GM04504 (cell line): ENCODE data around the gene ZIC3.
"Not testable (repeated sequence)": the region's sequence is repeated elsewhere in the genome, so short reads cannot be mapped to it uniquely, and the experiment has no call there.

ENCODE experiments used
- DNase-seq: peaks from one replicate; pipeline ENCODE4 v3.0.0-alpha.2; 2012; ENCODE audit warnings: low read depth

The ZIC3 gene

GRCh38 chrX:137565921-137566745 lies at the start of gene ZIC3:
Gene ZIC3, plus strand, starts transcription at chrX:137566127. Its CDS starts 565 bp downstream, at chrX:137566692.
- no peak for DNase-seq

- no peak for DNase-seq
Measured at GRCh38 chrX:137519459-137519858, 46.5 kb upstream of the ZIC3 start.

DNA sequence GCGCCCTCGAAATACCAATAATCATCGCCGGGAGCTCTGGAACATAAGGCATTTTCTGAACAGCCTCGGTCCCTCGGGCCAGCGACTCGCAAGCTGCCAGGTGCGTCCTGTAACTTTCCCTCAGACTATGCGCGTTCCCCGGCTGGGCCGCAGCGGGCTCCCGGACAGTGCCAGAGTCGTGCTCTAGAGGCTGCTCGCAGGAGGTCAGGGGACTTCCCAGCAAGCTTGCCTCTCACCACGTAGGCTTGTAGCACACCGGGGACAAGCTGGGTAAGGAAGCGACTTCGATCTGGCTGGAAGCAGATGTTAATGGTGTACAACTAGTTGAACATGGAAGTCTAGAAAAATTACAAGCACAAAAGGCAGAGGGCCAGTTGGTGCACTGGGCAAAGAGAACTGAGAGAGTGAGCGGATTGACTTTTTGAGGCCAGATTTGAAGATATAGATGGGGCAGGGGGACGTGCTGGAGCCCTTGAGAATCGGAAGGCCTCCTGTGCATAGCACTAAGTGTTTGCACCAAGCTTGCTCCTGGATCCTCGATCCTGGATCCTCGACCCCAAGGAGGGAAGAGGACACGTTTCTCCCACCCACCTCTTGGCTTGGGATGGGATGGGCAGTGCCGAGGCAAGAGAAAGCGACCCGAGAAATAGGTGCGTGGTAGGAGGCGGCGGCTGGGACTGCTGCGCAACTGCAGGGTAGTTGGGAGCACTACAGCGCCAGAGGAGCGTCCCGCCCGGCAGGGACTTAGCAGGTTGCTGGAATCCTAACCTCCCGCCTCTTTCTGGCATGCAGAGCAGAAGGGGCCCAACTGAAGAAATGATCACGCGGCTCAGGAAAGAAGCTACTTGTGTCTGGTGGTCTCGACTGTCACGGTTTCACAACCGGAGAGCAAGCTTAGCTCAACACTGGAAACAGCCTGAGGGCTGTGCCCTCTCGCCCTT lies 19.9 kb upstream of the ZIC3 start:
- no peak for DNase-seq

- no peak for DNase-seq
Measured at GRCh38 chrX:137547291-137547690, 18.6 kb upstream of the ZIC3 start.

- DNase-seq: no peak
Measured at GRCh38 chrX:137548261-137548660, 17.7 kb upstream of the ZIC3 start.

DNA sequence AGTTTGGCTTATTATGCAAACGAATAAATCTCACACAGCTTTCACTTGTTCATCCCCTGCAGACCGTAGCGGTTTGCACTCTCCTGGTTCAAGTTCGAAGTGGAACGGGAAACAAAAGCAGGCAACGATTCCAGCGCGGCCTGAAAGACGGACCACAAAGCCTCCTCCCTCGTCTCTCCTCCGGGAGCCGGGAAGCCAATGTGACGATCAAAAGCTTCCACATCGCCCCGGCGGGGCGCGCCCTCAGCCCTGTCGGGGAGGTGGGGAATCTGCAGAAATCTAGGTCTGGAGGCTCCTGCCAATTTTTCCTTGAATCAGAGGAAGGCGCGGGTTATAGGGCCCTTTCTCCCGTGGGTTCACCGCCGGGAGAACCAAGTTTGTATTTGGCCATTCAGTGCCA lies 16.9 kb upstream of the ZIC3 start:
- DNase-seq: no peak

- no peak for DNase-seq
Measured at GRCh38 chrX:137549851-137550664, 15.9 kb upstream of the ZIC3 start.

GRCh38 chrX:137550665-137551261 lies 15.2 kb upstream of the ZIC3 start:
- no peak for DNase-seq

GRCh38 chrX:137552098-137552497 lies 13.8 kb upstream of the ZIC3 start:
- not testable (repeated sequence) for DNase-seq

- DNase-seq: no peak
Measured at GRCh38 chrX:137562096-137562495, 3.8 kb upstream of the ZIC3 start.

DNA sequence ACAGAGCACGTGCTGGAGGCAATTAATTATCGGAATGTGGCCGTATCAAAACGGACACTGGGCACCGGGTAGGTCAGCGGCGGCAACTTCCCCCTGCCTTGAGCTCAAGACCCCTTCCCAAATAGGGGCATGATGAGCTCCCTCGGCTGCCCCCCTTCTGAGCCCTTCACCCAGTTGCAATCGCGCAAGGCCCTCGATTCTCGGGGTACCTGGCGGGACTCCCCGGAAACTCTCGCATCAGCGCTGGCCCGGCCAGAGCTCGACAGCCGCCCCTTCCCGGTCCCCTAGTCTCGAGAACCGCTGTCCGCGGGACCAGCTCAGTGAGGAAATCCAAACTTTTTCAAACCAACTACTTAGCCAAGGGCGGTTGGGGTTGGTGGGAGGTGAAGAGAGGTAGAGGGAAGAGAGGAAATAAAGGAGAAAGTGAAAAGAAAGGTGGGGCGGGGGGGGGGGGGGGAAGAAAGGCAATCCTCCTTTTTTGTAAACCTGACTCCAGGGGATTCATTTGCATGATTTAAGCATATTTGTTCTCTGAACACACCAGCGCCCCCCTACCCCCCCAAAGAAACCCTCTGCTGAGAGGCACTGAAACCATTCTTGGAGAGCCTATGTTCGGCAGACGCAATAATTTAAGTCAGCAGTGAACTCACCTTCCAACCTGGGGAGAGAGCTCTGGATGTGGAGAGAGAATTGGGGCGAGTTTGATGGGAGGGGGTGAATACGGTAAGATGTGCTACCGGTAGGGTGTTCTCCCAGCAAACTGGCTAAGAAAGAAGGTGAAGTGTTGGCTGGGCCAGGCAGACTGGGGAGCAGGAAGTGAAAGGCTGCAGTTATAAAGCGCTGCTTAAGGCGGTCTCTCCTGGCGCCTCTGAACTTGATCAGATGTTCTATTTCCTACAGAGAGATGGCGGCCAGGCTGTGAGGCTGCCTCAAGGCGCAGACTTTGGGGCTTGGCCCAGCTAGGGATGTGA lies 2.0 kb upstream of the ZIC3 start:
- no peak for DNase-seq

DNA sequence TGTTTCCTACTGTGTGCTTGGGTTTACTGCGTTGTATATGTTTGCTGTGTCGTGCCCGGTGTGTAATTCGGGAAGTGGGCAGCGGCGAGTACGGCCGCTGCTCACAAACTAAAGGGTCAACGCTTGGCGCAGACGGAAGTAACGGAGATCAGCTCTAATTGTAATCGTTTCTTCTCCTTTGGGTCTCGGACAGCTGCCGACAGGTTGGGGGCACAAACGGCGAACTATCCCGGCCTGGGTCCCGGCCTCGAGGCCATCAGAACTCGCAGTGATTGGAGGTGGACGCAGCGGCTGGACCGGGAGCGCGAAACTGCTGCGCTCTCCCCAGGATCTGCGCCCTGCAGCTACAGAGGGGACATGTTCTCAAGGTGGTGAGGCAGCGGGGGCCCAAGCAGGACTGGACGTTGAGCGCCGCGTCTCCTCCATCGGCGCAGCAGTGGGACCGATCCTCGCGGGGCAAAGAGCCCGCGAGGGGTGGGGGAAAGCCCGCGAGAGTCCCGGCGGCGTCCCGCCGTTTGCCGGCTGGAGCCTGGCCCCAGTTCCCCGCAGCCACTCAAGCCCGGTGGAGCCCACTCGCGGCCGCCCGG lies 516 bp upstream of the ZIC3 start:
- no peak for DNase-seq

DNA sequence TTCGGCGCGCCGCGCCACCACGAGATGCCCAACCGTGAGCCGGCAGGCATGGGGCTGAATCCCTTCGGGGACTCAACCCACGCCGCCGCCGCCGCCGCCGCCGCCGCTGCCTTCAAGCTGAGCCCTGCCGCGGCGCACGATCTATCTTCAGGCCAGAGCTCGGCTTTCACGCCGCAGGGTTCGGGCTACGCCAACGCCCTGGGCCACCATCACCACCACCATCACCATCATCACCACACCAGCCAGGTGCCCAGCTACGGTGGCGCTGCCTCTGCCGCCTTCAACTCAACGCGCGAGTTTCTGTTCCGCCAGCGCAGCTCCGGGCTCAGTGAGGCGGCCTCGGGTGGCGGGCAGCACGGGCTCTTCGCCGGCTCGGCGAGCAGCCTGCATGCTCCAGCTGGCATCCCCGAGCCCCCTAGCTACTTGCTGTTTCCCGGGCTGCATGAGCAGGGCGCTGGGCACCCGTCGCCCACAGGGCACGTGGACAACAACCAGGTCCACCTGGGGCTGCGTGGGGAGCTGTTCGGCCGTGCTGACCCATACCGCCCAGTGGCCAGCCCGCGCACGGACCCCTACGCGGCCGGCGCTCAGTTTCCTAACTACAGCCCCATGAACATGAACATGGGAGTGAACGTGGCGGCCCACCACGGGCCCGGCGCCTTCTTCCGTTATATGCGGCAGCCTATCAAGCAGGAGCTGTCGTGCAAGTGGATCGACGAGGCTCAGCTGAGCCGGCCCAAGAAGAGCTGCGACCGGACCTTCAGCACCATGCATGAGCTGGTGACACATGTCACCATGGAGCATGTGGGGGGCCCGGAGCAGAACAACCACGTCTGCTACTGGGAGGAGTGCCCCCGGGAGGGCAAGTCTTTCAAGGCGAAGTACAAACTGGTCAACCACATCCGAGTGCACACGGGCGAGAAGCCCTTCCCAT lies 1.1 kb downstream of the ZIC3 start:
- no peak for DNase-seq

DNA sequence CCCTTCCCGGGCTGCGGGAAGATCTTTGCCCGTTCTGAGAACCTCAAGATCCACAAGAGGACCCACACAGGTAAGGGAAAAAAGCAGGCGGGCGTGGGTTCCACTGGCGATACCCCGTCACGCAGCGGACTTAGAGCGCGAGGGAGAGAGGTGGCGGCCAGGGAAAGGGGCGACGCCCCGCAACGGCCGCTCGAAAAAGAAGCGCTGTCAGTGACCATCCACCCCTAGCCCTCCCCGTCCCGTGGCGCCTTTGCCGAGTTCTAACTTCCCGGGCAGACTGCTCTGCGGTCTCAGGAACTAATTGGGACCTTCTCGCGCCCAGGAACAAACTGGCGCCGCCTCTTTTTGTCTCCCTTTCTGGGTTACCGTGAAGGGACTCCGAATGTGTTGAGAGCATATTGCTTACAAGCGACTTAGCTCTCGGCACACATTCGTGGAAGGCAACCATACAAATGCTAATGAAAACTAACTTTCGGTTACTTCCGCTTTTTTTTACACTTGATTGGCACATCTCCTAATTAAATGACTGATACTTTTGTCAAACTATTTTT lies 1.8 kb downstream of the ZIC3 start:
- DNase-seq: no peak

DNA sequence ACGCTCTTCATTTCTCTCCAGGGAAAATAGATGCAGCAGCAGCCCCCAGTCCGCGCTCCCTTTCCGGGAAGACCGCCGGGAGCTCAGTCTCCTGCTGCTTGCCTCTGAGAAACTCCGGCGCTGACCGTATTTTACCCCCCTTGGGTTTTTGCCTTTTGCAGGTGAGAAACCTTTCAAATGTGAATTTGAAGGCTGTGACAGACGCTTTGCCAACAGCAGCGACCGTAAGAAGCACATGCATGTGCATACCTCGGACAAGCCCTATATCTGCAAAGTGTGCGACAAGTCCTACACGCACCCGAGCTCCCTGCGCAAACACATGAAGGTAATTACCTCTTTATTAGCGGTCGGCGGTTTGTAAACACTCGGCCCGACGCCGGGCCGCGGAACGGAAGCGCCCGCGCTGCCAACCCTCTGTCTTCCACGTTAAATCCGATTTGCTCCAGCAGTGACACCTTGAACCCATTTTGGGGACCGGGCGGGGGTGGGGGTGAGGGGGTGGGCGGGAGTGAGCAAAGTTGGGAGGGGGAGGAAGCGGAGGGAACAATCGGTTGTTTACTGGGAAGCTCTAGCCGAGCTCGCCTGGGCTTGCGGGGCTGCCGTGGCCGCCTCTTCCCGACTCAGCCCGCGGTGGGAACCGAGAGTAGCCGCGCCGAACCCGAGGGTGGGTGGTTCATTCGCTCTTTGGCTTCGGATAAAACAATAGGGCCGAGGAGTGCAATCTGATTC lies 3.0 kb downstream of the ZIC3 start:
- DNase-seq: no peak

DNA sequence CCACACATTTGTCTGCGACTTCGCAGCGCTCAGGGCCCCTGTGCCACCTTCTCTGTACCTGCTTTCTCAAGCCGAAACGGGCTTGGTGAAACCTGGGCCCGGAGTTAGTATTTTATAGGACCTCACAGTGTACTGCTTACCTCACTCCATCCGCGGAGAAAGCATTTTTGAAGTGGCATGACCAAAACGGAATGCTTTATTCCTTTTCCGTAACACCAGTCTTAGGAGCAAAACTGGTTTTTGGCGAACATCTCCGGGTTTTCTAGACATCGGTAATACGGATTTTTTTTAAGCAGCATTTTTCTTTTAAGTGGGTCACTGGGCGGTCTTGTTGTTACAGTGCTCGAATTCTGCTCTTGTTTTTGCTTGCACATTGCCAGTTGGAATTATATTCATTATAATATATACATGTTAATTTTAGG lies 3.6 kb downstream of the ZIC3 start:
- no peak for DNase-seq

- no peak for DNase-seq
Measured at GRCh38 chrX:137573324-137574101, 7.6 kb downstream of the ZIC3 start.
